Keratinocyte (primary cell): ENCODE results near the gene SQOR.

Source experiments
- CTCF ChIP-seq, 3 experiments: IDR thresholded peaks in 1 of 3; conservative IDR thresholded peaks in 1 of 3; optimal IDR thresholded peaks in 1 of 3; 2 replicates in 2 of 3; 3 replicates in 1 of 3; pipeline versions ENCODE3 to v1.5.1; 2011; ENCODE audit warnings: low read length in 3 of 3, mild to moderate bottlenecking in 3 of 3, moderate library complexity in 2 of 3, control low read depth in 1 of 3, inconsistent platforms in 1 of 3; ENCODE audit not compliant: insufficient read depth in 2 of 3; ENCODE audit errors: extremely low read depth in 1 of 3
- EZH2 ChIP-seq: IDR thresholded peaks from one replicate; pipeline ENCODE4 v1.6.1; 2012; ENCODE audit warnings: inconsistent platforms, mild to moderate bottlenecking, low read length, moderate library complexity

GRCh38 chr15:45662375-45662774 is 27.5 kb downstream of the SQOR start:
- TF ChIP-seq CTCF (optimal IDR thresholded peaks at IDR 0.05 in 1 of 3, IDR thresholded peaks at IDR 0.05 in 1 of 3, conservative IDR thresholded peaks at IDR 0.05 in 1 of 3; ENCODE audit: extremely low read depth in 1 of 3, insufficient read depth in 2 of 3, low read length in 3 of 3) (no peak), EZH2 (no peak)
